WTC11 (cell line): ENCODE results near the gene AGBL2. TPM values are rescaled to one million over a fixed set of nuclear protein-coding genes. Genes with fewer than 3 reads are reported as not detected.

Experiments used
- ATAC-seq: fragments of 200-7000 bp; cut with Tn5 transposase; 2 replicates; pipeline ENCODE4 v1.10.0; 2021; ENCODE audit warnings: mild to moderate bottlenecking, moderate library complexity
- CTCF ChIA-PET: fragments of 300-600 bp; sonication (Branson Sonifier 250); formaldehyde crosslinking; loops from one replicate; lab custom pipeline; 2021; ENCODE audit warnings: antibody characterized with exemption; lab: Charles Lee
- POLR2A ChIA-PET: fragments of 350-600 bp; sonication (Branson Sonifier 250); formaldehyde crosslinking; loops from one replicate; lab custom pipeline; 2021; ENCODE audit warnings: antibody characterized with exemption; lab: Charles Lee
- DNase-seq: peaks from one replicate; pipeline ENCODE4 v3.0.0; 2021; ENCODE audit warnings: low spot score
- H3K27ac Mint-ChIP-seq: 2 replicates; pipeline ENCODE4 v1.8.0; 2021; ENCODE audit warnings: mixed read lengths
- H3K27me3 Mint-ChIP-seq: 2 replicates; pipeline ENCODE4 v1.8.0; 2021; ENCODE audit warnings: low read depth, mild to moderate bottlenecking, moderate library complexity, mixed read lengths
- H3K36me3 Mint-ChIP-seq: 2 replicates; pipeline ENCODE4 v1.8.0; 2021; ENCODE audit warnings: mixed read lengths
- H3K4me1 Mint-ChIP-seq: 2 replicates; pipeline ENCODE4 v1.8.0; 2022; ENCODE audit warnings: mixed read lengths
- H3K4me3 Mint-ChIP-seq: 2 replicates; pipeline ENCODE4 v1.8.0; 2021; ENCODE audit warnings: mild to moderate bottlenecking, moderate library complexity, mixed read lengths
- H3K9me3 Mint-ChIP-seq: 2 replicates; pipeline ENCODE4 v1.8.0; 2021; ENCODE audit warnings: mixed read lengths
- ATF3 ChIP-seq: sonication (generic); formaldehyde crosslinking; conservative IDR thresholded peaks from 2 replicates; pipeline ENCODE4 v1.8.1; 2022; ENCODE audit warnings: mild to moderate bottlenecking, missing genetic modification reagents
- CREB1 ChIP-seq: sonication (generic); formaldehyde crosslinking; IDR thresholded peaks from 2 replicates; pipeline ENCODE4 v1.8.0; 2023; ENCODE audit warnings: mild to moderate bottlenecking, missing genetic modification reagents
- CREM ChIP-seq: sonication (generic); formaldehyde crosslinking; IDR thresholded peaks from 2 replicates; pipeline ENCODE4 v1.8.1; 2022; ENCODE audit warnings: mild to moderate bottlenecking, missing genetic modification reagents, moderate library complexity
- FOXJ3 ChIP-seq: sonication (generic); formaldehyde crosslinking; IDR thresholded peaks from 2 replicates; pipeline ENCODE4 v1.9.0; 2021; ENCODE audit warnings: missing genetic modification reagents, mild to moderate bottlenecking, borderline replicate concordance
- GTF2I ChIP-seq: fragments of 250-450 bp; sonication (Bioruptor Pico); conservative IDR thresholded peaks from 2 replicates; pipeline ENCODE4 v1.4.0; 2021; ENCODE audit warnings: mild to moderate bottlenecking
- KAT7 ChIP-seq: sonication (generic); formaldehyde crosslinking; IDR thresholded peaks from 2 replicates; pipeline ENCODE4 v1.8.1; 2023; ENCODE audit warnings: missing genetic modification reagents, mild to moderate bottlenecking, borderline replicate concordance
- NR2C2 ChIP-seq: sonication (generic); formaldehyde crosslinking; IDR thresholded peaks from 2 replicates; pipeline ENCODE4 v1.8.0; 2022; ENCODE audit warnings: mild to moderate bottlenecking, missing genetic modification reagents
- PRRX2 ChIP-seq: fragments of 250-450 bp; sonication (Bioruptor Pico); IDR thresholded peaks from 2 replicates; pipeline ENCODE4 v1.8.0; 2021; ENCODE audit warnings: mild to moderate bottlenecking
- SMAD4 ChIP-seq: sonication (generic); formaldehyde crosslinking; IDR thresholded peaks from 2 replicates; pipeline ENCODE4 v1.8.0; 2022; ENCODE audit warnings: mild to moderate bottlenecking, missing genetic modification reagents
- SOX15 ChIP-seq: fragments of 250-450 bp; sonication (Bioruptor Pico); IDR thresholded peaks from 2 replicates; pipeline ENCODE4 v1.9.0; 2021; ENCODE audit warnings: mild to moderate bottlenecking
- SP1 ChIP-seq: sonication (generic); formaldehyde crosslinking; conservative IDR thresholded peaks from 2 replicates; pipeline ENCODE4 v1.8.1; 2022; ENCODE audit warnings: missing genetic modification reagents
- STAT6 ChIP-seq: sonication (generic); formaldehyde crosslinking; conservative IDR thresholded peaks from 2 replicates; pipeline ENCODE4 v1.8.1; 2023; ENCODE audit warnings: mild to moderate bottlenecking, low read depth, missing genetic modification reagents, moderate library complexity
- ZNF138 ChIP-seq: sonication (generic); formaldehyde crosslinking; conservative IDR thresholded peaks from 2 replicates; pipeline ENCODE4 v1.8.1; 2022; ENCODE audit warnings: mild to moderate bottlenecking, moderate library complexity, missing genetic modification reagents
- ZNF219 ChIP-seq: sonication (generic); formaldehyde crosslinking; IDR thresholded peaks from 2 replicates; pipeline ENCODE4 v1.8.0; 2023; ENCODE audit warnings: missing genetic modification reagents, mild to moderate bottlenecking, borderline replicate concordance
- ZNF232 ChIP-seq: sonication (generic); formaldehyde crosslinking; IDR thresholded peaks from 2 replicates; pipeline ENCODE4 v1.8.0; 2022; ENCODE audit warnings: mild to moderate bottlenecking, missing genetic modification reagents
- ZNF281 ChIP-seq: sonication (generic); formaldehyde crosslinking; IDR thresholded peaks from 2 replicates; pipeline ENCODE4 v1.8.0; 2023; ENCODE audit warnings: mild to moderate bottlenecking, missing genetic modification reagents
- ZNF396 ChIP-seq: fragments of 250-450 bp; sonication (Bioruptor Pico); IDR thresholded peaks from 2 replicates; pipeline ENCODE4 v1.8.0; 2021; ENCODE audit warnings: mild to moderate bottlenecking, moderate library complexity, borderline replicate concordance
- total RNA-seq: library from RNA; stranded (reverse); gene quantifications from 3 replicates; pipeline ENCODE4 v1.2.3, GENCODE V29; 2021
- TF ChIP-seq, protein P1 (sequence below): sonication (generic); formaldehyde crosslinking; IDR thresholded peaks from 2 replicates; pipeline ENCODE4 v1.8.1; 2023; ENCODE audit warnings: mild to moderate bottlenecking, moderate library complexity, missing genetic modification reagents
- TF ChIP-seq, protein P2 (sequence below): fragments of 250-450 bp; sonication (Bioruptor Pico); IDR thresholded peaks from 2 replicates; pipeline ENCODE4 v1.9.0; 2021; ENCODE audit warnings: mild to moderate bottlenecking, borderline replicate concordance

The AGBL2 gene
- total RNA-seq, 1 experiment from 2014 or later, result 3.7 TPM

GRCh38 chr11:47609675-47610074 lies 105.5 kb downstream of the AGBL2 start:
- H3K27ac Mint-ChIP-seq, result no peak overlapping the region
- H3K27me3 Mint-ChIP-seq, result no peaks in the 10 kb centered on the region; the same call in 1 of the 2 replicates
- DNase-seq (no peak), ATAC-seq (no peak)
- no peak overlapping the region for H3K4me3 Mint-ChIP-seq
- H3K36me3 Mint-ChIP-seq, result no peaks in the 10 kb centered on the region
- ChIA-PET POLR2A (interaction anchor here (0.7 kb wide), 2 partner anchors 29 to 32 kb away, joined by 6 to 10 read pairs; no protein-coding TSS in a partner anchor), CTCF (interaction anchor here (0.6 kb wide), 1 partner anchor 365 kb away, joined by 3 read pairs; no protein-coding TSS in a partner anchor)
- TF ChIP-seq NR2C2 (CRISPR knock-in tag) (no peak), ZNF138 (CRISPR knock-in tag) (no peak), ZNF396 (CRISPR knock-in tag) (no peak), GTF2I (no peak), ATF3 (CRISPR knock-in tag) (no peak), CREB1 (CRISPR knock-in tag) (no peak), SMAD4 (CRISPR knock-in tag) (no peak), ZNF219 (CRISPR knock-in tag) (no peak), CREM (CRISPR knock-in tag) (no peak), KAT7 (CRISPR knock-in tag) (no peak), ZNF281 (CRISPR knock-in tag) (no peak), SOX15 (CRISPR knock-in tag) (no peak), PRRX2 (CRISPR knock-in tag) (no peak), STAT6 (CRISPR knock-in tag) (no peak), SP1 (CRISPR knock-in tag) (no peak), ZNF232 (CRISPR knock-in tag) (no peak), FOXJ3 (CRISPR knock-in tag) (no peak)
- TF ChIP-seq, protein P1, sequence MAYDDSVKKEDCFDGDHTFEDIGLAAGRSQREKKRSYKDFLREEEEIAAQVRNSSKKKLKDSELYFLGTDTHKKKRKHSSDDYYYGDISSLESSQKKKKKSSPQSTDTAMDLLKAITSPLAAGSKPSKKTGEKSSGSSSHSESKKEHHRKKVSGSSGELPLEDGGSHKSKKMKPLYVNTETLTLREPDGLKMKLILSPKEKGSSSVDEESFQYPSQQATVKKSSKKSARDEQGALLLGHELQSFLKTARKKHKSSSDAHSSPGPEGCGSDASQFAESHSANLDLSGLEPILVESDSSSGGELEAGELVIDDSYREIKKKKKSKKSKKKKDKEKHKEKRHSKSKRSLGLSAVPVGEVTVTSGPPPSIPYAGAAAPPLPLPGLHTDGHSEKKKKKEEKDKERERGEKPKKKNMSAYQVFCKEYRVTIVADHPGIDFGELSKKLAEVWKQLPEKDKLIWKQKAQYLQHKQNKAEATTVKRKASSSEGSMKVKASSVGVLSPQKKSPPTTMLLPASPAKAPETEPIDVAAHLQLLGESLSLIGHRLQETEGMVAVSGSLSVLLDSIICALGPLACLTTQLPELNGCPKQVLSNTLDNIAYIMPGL (CRISPR knock-in tag), result no peak
- TF ChIP-seq, protein P2, sequence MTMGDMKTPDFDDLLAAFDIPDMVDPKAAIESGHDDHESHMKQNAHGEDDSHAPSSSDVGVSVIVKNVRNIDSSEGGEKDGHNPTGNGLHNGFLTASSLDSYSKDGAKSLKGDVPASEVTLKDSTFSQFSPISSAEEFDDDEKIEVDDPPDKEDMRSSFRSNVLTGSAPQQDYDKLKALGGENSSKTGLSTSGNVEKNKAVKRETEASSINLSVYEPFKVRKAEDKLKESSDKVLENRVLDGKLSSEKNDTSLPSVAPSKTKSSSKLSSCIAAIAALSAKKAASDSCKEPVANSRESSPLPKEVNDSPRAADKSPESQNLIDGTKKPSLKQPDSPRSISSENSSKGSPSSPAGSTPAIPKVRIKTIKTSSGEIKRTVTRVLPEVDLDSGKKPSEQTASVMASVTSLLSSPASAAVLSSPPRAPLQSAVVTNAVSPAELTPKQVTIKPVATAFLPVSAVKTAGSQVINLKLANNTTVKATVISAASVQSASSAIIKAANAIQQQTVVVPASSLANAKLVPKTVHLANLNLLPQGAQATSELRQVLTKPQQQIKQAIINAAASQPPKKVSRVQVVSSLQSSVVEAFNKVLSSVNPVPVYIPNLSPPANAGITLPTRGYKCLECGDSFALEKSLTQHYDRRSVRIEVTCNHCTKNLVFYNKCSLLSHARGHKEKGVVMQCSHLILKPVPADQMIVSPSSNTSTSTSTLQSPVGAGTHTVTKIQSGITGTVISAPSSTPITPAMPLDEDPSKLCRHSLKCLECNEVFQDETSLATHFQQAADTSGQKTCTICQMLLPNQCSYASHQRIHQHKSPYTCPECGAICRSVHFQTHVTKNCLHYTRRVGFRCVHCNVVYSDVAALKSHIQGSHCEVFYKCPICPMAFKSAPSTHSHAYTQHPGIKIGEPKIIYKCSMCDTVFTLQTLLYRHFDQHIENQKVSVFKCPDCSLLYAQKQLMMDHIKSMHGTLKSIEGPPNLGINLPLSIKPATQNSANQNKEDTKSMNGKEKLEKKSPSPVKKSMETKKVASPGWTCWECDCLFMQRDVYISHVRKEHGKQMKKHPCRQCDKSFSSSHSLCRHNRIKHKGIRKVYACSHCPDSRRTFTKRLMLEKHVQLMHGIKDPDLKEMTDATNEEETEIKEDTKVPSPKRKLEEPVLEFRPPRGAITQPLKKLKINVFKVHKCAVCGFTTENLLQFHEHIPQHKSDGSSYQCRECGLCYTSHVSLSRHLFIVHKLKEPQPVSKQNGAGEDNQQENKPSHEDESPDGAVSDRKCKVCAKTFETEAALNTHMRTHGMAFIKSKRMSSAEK (CRISPR knock-in tag), result no peak
- H3K4me1 Mint-ChIP-seq, result no peaks in the 10 kb centered on the region
- H3K9me3 Mint-ChIP-seq, result no peaks in the 10 kb centered on the region

Other genes starting within 250 kb of the AGBL2 start
- 160 to 177 TPM (median 169 TPM) in 3 replicates for gene CELF1, start 162.2 kb downstream of the AGBL2 start, total RNA-seq
- gene PTPMT1, start 149.8 kb downstream of the AGBL2 start, total RNA-seq, result 49.5 to 69.4 TPM (median 65.4 TPM) in 3 replicates
- gene KBTBD4, start 136.4 kb downstream of the AGBL2 start, total RNA-seq, result 12.3 to 14.3 TPM (median 13.9 TPM) in 3 replicates
- gene NDUFS3, start 136.3 kb downstream of the AGBL2 start, total RNA-seq, result 111 to 140 TPM (median 125 TPM) in 3 replicates
- 0.16 to 0.28 TPM in 2 of 3 replicates, not detected in the other for gene FAM180B, start 128.7 kb downstream of the AGBL2 start, total RNA-seq
- gene C1QTNF4, start 121.0 kb downstream of the AGBL2 start, total RNA-seq, result 9.5 to 10.7 TPM (median 9.5 TPM) in 3 replicates
- 141 to 160 TPM (median 141 TPM) in 3 replicates for gene MTCH2, start 72.8 kb downstream of the AGBL2 start, total RNA-seq
- gene FNBP4, start 52.0 kb upstream of the AGBL2 start, total RNA-seq, result 83.0 to 106 TPM (median 91.9 TPM) in 3 replicates
- 69.7 to 89.9 TPM (median 73.0 TPM) in 3 replicates for gene NUP160, start 133.0 kb upstream of the AGBL2 start, total RNA-seq